ENCODE measurements around the gene NMT1.

NMT1 gene

GRCh38 chr17:45149669-45150664, 88.8 kb downstream of the NMT1 start:
- Histone ChIP-seq H3K27me3 (ENCODE audit: control insufficient read depth, insufficient read depth, low read length) (no peaks in the 10 kb centered on the region), H3K9ac (ENCODE audit: low read length) (peak overlapping the region; percentile 85), H3K9me3 (ENCODE audit: control insufficient read depth, insufficient read depth, low read depth, low read length) (no peaks in the 10 kb centered on the region), H3K36me3 (ENCODE audit: control insufficient read depth, insufficient read depth, low read length) (no peaks in the 10 kb centered on the region), H3K4me3 (ENCODE audit: low read depth, low read length) (peak overlapping the region; percentile 93), H3K27ac (ENCODE audit: low read depth, low read length) (no peak overlapping the region; the same call in 1 of the 2 replicates), H3K4me1 (ENCODE audit: control insufficient read depth, insufficient read depth, low read length) (peaks cover 12% of the 10 kb centered on the region)

- peaks cover 7% of the 10 kb centered on the region; the same call in 1 of the 2 replicates for H3K4me1 ChIP-seq (ENCODE audit: control insufficient read depth, insufficient read depth, low read length)
- peak overlapping the region; percentile 93 for H3K4me3 ChIP-seq (ENCODE audit: low read depth, low read length)
- H3K27ac ChIP-seq (ENCODE audit: low read depth, low read length): no peak overlapping the region
- no peaks in the 10 kb centered on the region for H3K27me3 ChIP-seq (ENCODE audit: control insufficient read depth, insufficient read depth, low read length)
- H3K9ac ChIP-seq (ENCODE audit: low read length): no peak overlapping the region
- no peaks in the 10 kb centered on the region for H3K36me3 ChIP-seq (ENCODE audit: control insufficient read depth, insufficient read depth, low read length)
- no peaks in the 10 kb centered on the region for H3K9me3 ChIP-seq (ENCODE audit: control insufficient read depth, insufficient read depth, low read depth, low read length)
Observed at GRCh38 chr17:45150911-45151809, 90.0 kb downstream of the NMT1 start.

- Histone ChIP-seq H3K4me1 (ENCODE audit: control insufficient read depth, insufficient read depth, low read length) (peaks cover 8% of the 10 kb centered on the region), H3K36me3 (ENCODE audit: control insufficient read depth, insufficient read depth, low read length) (no peaks in the 10 kb centered on the region), H3K27ac (ENCODE audit: low read depth, low read length) (no peak overlapping the region), H3K4me3 (ENCODE audit: low read depth, low read length) (no peak overlapping the region), H3K9me3 (ENCODE audit: control insufficient read depth, insufficient read depth, low read depth, low read length) (no peaks in the 10 kb centered on the region), H3K27me3 (ENCODE audit: control insufficient read depth, insufficient read depth, low read length) (no peaks in the 10 kb centered on the region), H3K9ac (ENCODE audit: low read length) (no peak overlapping the region)
Observed at GRCh38 chr17:45155029-45155428, 93.9 kb downstream of the NMT1 start.

GRCh38 chr17:45155483-45155882, 94.4 kb downstream of the NMT1 start:
- Histone ChIP-seq H3K9ac (ENCODE audit: low read length) (no peak overlapping the region), H3K27ac (ENCODE audit: low read depth, low read length) (no peak overlapping the region)

GRCh38 chr17:45156242-45156641, 95.1 kb downstream of the NMT1 start:
- Histone ChIP-seq H3K4me3 (ENCODE audit: low read depth, low read length) (no peak overlapping the region), H3K27me3 (ENCODE audit: control insufficient read depth, insufficient read depth, low read length) (no peaks in the 10 kb centered on the region), H3K27ac (ENCODE audit: low read depth, low read length) (no peak overlapping the region), H3K9me3 (ENCODE audit: control insufficient read depth, insufficient read depth, low read depth, low read length) (no peaks in the 10 kb centered on the region), H3K36me3 (ENCODE audit: control insufficient read depth, insufficient read depth, low read length) (peaks cover 2% of the 10 kb centered on the region; the same call in 1 of the 2 replicates), H3K9ac (ENCODE audit: low read length) (no peak overlapping the region), H3K4me1 (ENCODE audit: control insufficient read depth, insufficient read depth, low read length) (peaks cover 13% of the 10 kb centered on the region)

More at GRCh38 chr17:45155483-45155882, 94.4 kb downstream of the NMT1 start:
- H3K9me3 ChIP-seq (ENCODE audit: control insufficient read depth, insufficient read depth, low read depth, low read length): no peaks in the 10 kb centered on the region
- no peak overlapping the region for H3K4me3 ChIP-seq (ENCODE audit: low read depth, low read length)
- H3K36me3 ChIP-seq (ENCODE audit: control insufficient read depth, insufficient read depth, low read length): no peaks in the 10 kb centered on the region
- no peaks in the 10 kb centered on the region for H3K27me3 ChIP-seq (ENCODE audit: control insufficient read depth, insufficient read depth, low read length)
- H3K4me1 ChIP-seq (ENCODE audit: control insufficient read depth, insufficient read depth, low read length): peaks cover 12% of the 10 kb centered on the region
